GM21528 (cell line): ENCODE results near the gene WNT7B.

Experiments used
- ATAC-seq: cut with Tn5 transposase; IDR thresholded peaks from one replicate; pipeline ENCODE4 v1.9.1; 2021; ENCODE audit warnings: mild to moderate bottlenecking, moderate library complexity; ENCODE audit not compliant: unreplicated experiment, low FRiP score

The WNT7B gene

GRCh38 chr22:45933506-45934167, 43.3 kb downstream of the WNT7B start:
- ATAC-seq, result no peak

GRCh38 chr22:45932071-45932470, 44.9 kb downstream of the WNT7B start:
- no peak for ATAC-seq

GRCh38 chr22:45931042-45931441, 45.9 kb downstream of the WNT7B start:
- no peak for ATAC-seq

DNA sequence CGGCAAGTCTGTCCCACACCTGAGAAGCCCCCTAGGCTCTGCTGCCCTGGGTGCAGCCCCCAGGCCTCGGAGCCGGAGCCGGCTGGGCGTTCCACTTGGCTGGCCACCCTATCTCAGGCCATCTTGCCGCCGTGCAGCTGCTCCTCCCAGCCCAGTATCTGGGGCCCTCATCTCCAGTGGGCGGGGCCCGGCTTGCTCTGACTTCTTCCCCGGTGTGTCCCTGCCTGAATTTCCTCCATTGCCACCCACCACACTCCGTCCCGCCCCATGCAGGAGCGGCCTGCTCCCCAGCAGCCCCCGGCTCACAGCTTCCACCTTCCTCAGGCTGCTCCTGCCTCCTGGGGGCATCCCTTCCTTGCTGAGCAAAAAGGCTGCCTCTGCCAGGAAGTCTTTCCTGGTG, 46.6 kb downstream of the WNT7B start:
- ATAC-seq, result no peak

DNA sequence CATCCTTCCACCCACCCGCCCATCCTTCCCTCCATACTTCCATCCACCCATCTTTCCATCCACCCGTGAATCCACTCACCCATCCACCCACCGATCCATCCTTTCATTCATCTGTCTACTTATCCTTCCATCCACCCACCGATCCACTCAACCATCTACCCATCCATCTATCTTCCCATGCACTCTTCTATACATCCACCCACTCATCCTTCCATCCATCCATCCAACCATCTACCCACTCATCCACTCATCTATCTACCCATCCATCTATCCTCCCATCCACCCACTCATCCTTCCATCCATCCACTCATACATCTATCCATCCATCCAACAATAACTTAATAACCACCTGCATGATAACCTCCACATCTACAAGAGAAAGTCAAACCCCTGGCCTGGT, 47.3 kb downstream of the WNT7B start:
- no peak for ATAC-seq

GRCh38 chr22:45928726-45929368, 48.1 kb downstream of the WNT7B start:
- ATAC-seq, result no peak

- no peak for ATAC-seq
Observed at GRCh38 chr22:45927059-45927458, 49.9 kb downstream of the WNT7B start.

GRCh38 chr22:45926433-45926832, 50.5 kb downstream of the WNT7B start:
- ATAC-seq, result no peak

- ATAC-seq, result no peak
Observed at GRCh38 chr22:45925811-45926351, 51.1 kb downstream of the WNT7B start.

- ATAC-seq, result no peak
Observed at GRCh38 chr22:45923835-45924234, 53.1 kb downstream of the WNT7B start.

- no peak for ATAC-seq
Observed at GRCh38 chr22:45923212-45923611, 53.8 kb downstream of the WNT7B start.

DNA sequence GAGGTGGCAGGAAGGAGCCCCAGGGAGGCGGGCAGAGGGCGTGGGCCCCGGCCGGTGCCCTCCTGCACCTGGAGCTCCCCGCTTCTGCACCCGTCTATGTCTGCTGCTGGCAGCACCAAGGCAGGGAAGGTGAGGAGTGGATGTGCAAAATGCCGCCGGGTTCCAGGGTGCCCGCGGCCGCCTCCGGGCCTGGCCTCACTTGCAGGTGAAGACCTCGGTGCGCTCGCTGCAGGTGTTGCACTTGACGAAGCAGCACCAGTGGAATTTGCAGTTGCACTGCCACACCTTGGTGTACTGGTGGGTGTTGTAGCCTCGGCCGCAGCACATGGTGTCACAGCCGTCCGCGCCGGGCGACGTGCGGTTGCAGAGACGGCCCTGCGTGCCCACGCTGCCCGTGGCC, 54.3 kb downstream of the WNT7B start:
- no peak for ATAC-seq

- ATAC-seq, result no peak
Observed at GRCh38 chr22:45922256-45922655, 54.7 kb downstream of the WNT7B start.

DNA sequence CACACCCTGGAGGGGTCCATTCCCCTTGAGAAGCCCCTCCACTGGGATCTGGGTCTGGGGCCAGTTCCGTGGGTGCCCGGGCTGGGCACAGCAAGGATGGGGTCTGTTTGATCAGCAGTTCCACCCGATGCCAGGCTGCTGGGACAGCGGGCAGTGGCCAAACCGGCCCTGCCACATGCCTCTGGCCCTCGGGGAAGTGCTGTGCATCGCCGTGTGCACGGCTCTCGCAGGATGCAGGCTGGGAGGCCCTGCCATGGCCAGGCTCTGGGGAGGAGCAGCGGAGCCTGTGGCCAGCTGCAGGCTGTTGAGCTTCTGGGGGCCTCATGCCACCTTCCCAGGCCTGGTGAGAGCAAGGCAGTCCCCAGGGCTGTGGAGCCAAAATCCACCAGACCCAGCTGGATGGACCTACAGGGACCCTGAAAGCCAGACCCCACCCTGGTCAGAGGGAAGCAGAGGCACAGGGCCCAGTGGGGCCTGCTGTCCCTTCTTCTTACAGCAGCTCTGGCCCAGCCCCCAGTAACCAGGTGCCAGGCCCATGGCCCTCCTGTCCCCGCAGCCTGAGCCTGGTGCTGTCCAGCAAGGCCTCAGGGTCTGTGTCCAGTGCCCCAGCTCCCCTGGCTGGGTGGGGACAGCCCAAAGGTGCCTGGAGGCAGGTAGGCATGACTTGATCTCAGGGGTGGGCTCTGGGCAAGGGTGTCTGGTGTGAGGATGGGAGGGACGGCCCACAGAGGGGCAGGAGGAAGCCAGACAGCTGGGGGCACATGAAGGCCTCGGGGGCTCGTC, 57.3 kb downstream of the WNT7B start:
- no peak for ATAC-seq

DNA sequence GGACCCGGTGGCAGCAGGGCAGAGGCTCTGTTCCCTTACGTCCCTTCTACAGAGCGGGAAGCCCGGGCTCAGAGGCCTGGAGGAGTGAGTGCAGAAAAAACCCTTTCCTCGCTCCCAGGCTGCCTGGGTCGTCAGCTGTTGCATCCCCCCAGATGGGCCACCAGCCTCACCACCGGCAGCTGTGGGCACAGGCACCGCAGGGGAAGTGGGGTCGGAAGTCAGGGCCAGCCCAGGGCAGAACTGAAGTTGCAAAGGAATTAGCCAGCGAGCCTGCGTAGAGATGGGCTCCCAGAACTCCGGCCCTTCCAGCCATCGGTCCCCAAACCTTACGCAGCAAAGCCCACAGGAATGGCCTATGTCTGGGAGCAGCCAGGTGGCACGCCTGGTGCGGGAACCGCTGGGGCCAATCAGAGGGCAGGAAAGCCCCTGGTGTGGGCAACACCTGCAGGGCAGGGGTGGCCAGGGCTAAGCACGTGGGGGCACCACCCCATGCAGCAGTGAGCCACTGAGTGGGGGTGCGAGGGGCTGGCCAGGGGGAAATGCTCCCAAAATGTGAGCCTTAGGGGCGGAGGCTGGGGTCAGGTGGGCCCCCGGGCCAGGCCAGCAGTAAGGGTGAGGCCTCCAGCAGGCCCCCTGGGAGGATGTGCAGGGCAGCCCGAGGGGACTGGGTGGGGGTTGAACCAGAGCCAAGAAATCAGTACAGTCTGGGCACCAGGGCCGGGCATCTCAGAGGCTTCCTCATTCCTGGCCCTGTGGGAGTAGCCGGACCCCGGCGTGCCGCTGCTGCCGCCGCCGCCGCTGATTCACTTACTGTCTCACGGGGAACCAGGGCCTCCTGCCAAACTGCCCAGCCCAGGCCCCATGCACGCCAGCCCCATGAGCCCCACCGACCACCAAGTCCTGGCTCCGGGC, 58.2 kb downstream of the WNT7B start:
- ATAC-seq, result no peak

DNA sequence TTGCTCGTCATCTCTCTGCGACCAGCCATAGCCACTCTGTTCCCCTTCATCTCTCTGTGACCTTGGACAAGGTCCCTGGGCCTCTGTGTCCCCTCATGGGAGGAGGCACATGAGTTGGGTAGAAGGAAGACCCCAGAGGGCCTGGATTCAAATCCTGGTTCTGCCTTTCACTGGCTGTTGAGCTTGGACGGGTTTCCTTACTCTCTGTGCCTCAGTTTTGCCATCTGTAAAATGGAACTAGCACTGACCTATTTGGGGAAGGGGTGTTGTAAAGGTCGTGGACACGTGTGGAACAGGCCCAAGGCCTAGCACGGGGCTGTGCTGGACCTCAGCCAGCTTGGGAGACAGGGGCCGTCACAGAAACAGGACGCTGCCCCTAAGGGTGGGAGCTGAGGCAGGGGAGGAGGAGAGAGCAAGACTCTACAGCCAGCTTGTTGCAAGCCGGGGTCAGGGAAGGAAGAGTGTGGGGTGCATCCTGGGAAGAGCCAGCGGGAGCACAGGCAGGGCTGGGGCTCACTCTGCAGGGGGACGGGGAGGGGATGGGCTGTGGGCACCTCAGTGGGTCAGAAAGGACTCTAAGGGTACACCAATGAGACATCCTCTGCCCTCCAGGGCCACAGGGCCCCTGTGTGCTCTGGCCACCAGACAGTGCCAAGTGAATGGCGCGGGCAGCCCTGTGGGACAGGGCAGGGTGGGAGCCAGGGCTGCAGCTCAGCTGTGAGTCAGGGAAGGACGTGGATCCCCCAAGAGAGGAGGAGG, 59.1 kb downstream of the WNT7B start:
- ATAC-seq, result no peak

- ATAC-seq, result no peak
Observed at GRCh38 chr22:45917146-45917545, 59.8 kb downstream of the WNT7B start.

DNA sequence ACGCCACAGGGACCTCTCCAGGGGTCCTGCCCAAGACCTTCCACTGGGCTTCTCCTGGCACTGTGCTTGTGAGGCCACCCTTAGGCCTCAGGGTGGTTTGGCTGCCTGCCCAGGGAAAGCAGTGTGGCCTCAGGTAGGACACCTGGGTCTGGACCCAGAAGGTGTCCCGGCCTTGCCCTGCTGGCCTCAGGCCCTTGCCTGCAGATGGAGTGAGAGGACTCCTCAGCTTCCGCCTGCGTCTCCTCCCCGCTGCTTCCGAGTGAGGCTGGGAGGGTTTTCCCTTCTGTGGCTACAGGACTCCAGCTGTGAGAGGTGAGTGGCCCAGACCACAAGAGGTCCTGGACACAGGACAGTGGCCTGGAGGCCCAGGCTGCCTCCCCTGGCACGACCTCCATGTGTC, 60.4 kb downstream of the WNT7B start:
- ATAC-seq, result no peak

DNA sequence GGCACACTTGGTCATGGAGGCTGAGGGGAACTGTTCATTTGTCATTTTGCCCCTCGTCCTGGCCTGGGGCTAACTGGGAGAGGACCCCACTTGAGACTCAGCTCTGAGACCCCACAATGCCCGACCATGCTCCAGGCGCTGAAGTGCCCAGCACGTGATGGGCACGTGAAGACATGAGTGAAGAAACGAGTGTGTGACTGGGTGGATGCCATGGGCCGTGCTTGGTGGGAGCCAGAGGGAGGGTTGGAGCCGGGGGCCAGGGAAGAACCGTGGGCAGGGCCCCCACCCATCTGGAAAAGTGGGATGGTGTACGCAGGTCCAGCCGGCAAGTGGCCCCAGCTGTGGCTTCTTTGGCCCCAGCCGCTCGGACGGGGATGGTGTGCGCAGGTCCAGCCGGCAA, 61.1 kb downstream of the WNT7B start:
- no peak for ATAC-seq

- ATAC-seq, result no peak
Observed at GRCh38 chr22:45915151-45915550, 61.8 kb downstream of the WNT7B start.
